BLaER1 treated with 17β-estradiol and CSF1 and Interleukin-3, amounts not matched to agents 10 nM and 100 nM (cell line): ENCODE data around the gene CABP4.

Source experiments
- H3K27ac ChIP-seq, 11 experiments: shearing (Covaris generic); formaldehyde crosslinking; 2 replicates each; pipeline ENCODE4 v1.8.1; 2022
- H3K27me3 ChIP-seq, 11 experiments: shearing (Covaris generic); formaldehyde crosslinking; 2 replicates each; pipeline ENCODE4 v1.8.1; 2022
- H3K36me3 ChIP-seq, 11 experiments: shearing (Covaris generic); formaldehyde crosslinking; 2 replicates each; pipeline ENCODE4 v1.8.1; 2022
- H3K4me1 ChIP-seq, 10 experiments: shearing (Covaris generic); formaldehyde crosslinking; 2 replicates each; pipeline ENCODE4 v1.8.1; 2022
- H3K4me2 ChIP-seq, 11 experiments: shearing (Covaris generic); formaldehyde crosslinking; 2 replicates each; pipeline ENCODE4 v1.8.1; 2022
- H3K4me3 ChIP-seq, 10 experiments: shearing (Covaris generic); formaldehyde crosslinking; 2 replicates each; pipeline ENCODE4 v1.8.1; 2022
- H3K9ac ChIP-seq, 11 experiments: shearing (Covaris generic); formaldehyde crosslinking; 2 replicates each; pipeline ENCODE4 v1.8.1; 2022
- H3K9me3 ChIP-seq, 11 experiments: shearing (Covaris generic); formaldehyde crosslinking; replicated peaks in 1 of 11; 2 replicates each; pipeline ENCODE4 v1.8.1; 2022
- H4K20me1 ChIP-seq, 11 experiments: shearing (Covaris generic); formaldehyde crosslinking; 2 replicates each; pipeline ENCODE4 v1.8.1; 2022
- Cebpa-rat ChIP-seq, 11 experiments: shearing (Covaris generic); IDR thresholded peaks; 2 replicates each; pipeline ENCODE4 v1.8.1; 2022

CABP4 gene

DNA sequence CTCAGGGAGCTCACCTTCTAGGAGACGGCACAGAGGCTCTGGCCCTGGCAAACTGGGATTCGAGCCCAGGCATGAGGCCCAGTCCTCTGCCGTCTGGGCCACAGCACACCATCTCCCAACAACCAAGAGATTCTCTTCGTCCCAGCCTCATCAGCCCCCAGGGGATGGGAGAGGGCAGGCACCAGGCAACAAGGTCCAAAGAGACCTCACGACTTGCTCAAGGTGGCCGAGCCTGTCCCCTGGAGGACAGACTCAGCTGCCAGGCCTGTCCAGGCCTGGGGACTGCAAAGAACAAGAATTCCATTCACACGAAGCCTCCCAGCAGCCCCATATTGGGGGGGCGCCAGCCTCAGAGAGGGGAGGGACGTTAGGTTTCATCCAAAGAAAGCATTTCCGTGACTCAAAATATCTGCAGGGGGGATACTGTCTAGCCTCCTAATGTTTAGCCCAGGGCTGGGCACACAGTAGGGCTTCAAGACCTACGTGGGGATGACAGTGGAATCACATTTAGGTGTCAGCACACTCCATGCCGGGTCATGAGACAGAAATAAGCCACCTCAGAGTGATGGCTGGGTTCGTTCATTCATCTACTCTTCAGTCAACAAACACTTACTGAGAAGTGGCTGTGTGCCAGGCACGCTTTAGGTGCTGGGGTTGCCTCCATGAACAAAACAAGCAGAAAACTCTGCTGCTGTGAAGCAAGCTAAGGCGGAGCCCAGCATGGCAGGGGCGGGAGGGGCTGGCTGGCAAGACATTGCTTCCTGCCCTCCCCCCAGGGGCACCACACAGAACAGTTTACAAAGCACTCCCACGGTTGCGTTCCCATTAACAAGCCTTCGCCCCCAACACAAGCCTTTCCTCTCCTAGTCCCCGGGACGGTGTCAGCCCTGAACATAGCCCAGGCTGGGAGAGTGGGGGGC, 38.5 kb upstream of the CABP4 start:
- peak overlapping the region in 7 of 11 experiments; percentile 15 to 92 (median 28); a peak in 10 of 22 replicates for H3K9ac ChIP-seq
- H3K4me3 ChIP-seq: peak overlapping the region in 3 of 10 experiments; percentile 3 to 26 (median 17); a peak in 1 of 20 replicates
- H3K9me3 ChIP-seq: no peaks in the 10 kb centered on the region
- TF ChIP-seq Cebpa-rat (IDR thresholded peaks at IDR 0.05): peak in 2 of 11 experiments; percentile 37 to 80; a peak in 3 of 22 replicates
- no peaks in the 10 kb centered on the region for H3K36me3 ChIP-seq
- peaks cover 0 to 44% (median 0%) of the 10 kb centered on the region in 11 experiments; a peak in 10 of 22 replicates for H4K20me1 ChIP-seq
- peak overlapping the region in 6 of 11 experiments; percentile 25 to 59 (median 44); a peak in 7 of 22 replicates for H3K27ac ChIP-seq
- peak overlapping the region; percentile 77 to 100 (median 99) for H3K4me2 ChIP-seq
- peaks cover 16 to 46% (median 31%) of the 10 kb centered on the region in 11 experiments for H3K27me3 ChIP-seq
- peaks cover 69 to 97% (median 88%) of the 10 kb centered on the region in 10 experiments for H3K4me1 ChIP-seq

DNA sequence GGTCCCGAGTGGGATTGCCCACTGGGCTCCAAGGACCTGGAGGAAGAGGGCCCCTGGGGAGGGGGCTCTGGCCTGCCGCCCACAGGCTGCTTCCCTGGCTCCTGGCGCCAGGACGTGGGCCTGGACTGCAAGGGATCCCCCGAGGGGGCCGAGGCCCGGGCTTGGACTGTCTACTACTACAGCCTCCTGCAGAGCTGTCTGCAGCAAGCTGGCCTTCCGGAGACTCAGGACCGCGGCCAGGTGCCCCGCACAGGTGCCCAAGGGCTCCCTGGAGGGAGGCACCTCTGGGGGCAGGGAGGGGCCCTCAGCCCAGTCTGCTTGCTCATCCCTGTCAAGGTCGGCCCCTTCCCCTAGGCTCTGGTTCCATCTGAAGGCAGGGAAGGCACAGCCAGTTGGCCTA, 37.7 kb upstream of the CABP4 start:
- Histone ChIP-seq H4K20me1 (peaks cover 0 to 41% (median 0%) of the 10 kb centered on the region in 11 experiments; a peak in 10 of 22 replicates), H3K4me3 (peak overlapping the region in 3 of 10 experiments; percentile 3 to 26 (median 17); a peak in 1 of 20 replicates), H3K4me2 (peak overlapping the region; percentile 77 to 100 (median 99)), H3K27ac (peak overlapping the region in 6 of 11 experiments; percentile 25 to 59 (median 44); a peak in 7 of 22 replicates), H3K36me3 (no peaks in the 10 kb centered on the region), H3K4me1 (peaks cover 67 to 89% (median 81%) of the 10 kb centered on the region in 10 experiments), H3K9me3 (no peaks in the 10 kb centered on the region), H3K9ac (peak overlapping the region in 5 of 11 experiments; percentile 17 to 92 (median 66); a peak in 6 of 22 replicates), H3K27me3 (peaks cover 16 to 43% (median 31%) of the 10 kb centered on the region in 11 experiments)
- no peak for TF ChIP-seq Cebpa-rat (IDR thresholded peaks at IDR 0.05)

DNA sequence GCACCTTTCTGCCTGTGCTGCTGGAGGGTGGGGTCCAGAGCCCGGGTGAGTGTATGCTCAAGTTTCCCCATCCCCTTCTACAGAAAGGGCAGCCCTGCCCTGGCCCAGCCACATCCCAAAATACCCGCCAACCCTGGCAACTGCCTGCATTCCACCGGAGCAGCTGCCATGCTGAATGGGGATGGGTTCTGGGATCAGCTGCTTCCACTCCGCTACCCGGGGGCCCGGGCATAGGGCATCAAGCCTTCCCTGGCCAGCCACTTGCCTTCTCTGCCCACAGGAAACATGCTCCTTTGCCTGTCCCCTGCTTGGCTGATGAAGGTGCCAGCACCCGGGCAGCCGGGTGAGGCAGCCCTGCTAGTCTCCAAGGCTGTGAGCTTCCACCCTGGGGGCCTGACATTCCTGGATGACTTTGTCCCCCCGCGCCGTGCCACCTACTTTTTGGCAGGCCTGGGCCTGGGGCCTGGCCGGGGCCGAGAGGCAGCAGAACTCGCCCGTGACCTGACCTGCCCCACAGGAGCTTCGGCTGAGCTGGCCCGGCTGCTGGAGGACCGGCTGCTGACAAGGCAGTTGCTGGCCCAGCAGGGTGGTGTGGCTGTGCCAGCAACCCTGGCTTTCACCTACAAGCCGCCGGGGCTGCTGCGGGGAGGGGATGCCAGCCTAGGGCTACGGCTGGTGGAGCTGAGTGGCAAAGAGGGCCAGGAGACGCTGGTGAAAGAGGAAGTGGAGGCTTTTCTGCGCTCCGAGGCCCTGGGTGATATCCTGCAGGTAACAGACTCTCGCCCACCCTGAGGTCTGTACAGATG, 36.5 kb upstream of the CABP4 start:
- no peaks in the 10 kb centered on the region for H3K36me3 ChIP-seq
- peaks cover 16 to 43% (median 26%) of the 10 kb centered on the region in 11 experiments for H3K27me3 ChIP-seq
- no peaks in the 10 kb centered on the region for H3K9me3 ChIP-seq
- H4K20me1 ChIP-seq: peaks cover 0 to 35% (median 0%) of the 10 kb centered on the region in 11 experiments; a peak in 10 of 22 replicates
- peak overlapping the region in 5 of 10 experiments; percentile 8 to 34 (median 21); a peak in 9 of 20 replicates for H3K4me3 ChIP-seq
- H3K4me2 ChIP-seq: peak overlapping the region; percentile 96 to 100 (median 99)
- H3K4me1 ChIP-seq: peaks cover 57 to 77% (median 70%) of the 10 kb centered on the region in 10 experiments
- peak overlapping the region in 9 of 11 experiments; percentile 2 to 92 (median 58); a peak in 16 of 22 replicates for H3K9ac ChIP-seq
- peak overlapping the region in 7 of 11 experiments; percentile 13 to 51 (median 32); a peak in 8 of 22 replicates for H3K27ac ChIP-seq
- TF ChIP-seq Cebpa-rat (IDR thresholded peaks at IDR 0.05): no peak

DNA sequence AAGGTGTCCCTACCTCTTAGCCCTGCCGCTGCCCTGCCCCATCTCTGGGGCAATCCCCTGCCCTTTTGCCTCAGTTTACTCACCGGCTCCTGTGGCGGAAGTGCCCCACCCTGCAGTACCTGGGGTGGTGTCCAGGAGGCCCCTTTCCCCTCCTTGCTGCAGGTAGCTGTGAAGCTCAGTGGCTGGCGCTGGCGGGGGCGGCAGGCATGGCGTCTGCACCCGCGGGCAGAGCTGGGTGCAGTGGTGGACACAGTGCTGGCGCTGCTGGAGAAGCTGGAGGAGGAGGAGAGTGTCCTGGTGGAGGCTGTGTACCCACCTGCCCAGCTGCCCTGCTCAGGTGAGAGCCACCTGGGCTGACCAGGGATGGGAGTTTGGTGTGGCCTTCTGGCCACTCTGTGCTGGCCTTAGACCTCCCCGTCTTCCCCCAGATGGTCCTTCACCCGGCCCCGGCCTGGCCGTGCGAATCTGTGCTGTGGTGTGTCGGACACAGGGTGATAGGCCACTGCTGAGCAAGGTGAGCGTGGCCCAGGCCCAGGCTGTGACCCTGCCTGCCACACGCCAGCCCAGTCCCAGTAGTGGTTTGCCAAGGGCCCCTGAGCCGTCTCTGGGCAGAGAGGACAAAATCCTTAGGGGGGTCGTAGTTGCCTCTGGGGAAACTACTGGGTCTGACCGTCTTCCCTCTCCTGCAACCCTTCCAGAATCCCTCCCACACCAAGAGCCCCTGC, 35.7 kb upstream of the CABP4 start:
- Histone ChIP-seq H3K9me3 (no peaks in the 10 kb centered on the region), H3K27ac (peak overlapping the region in 2 of 11 experiments; percentile 87 to 89; a peak in 1 of 22 replicates), H4K20me1 (peaks cover 0 to 35% (median 0%) of the 10 kb centered on the region in 11 experiments; a peak in 10 of 22 replicates), H3K4me1 (peaks cover 63 to 77% (median 70%) of the 10 kb centered on the region in 10 experiments), H3K9ac (peak overlapping the region in 9 of 11 experiments; percentile 77 to 92 (median 86); a peak in 13 of 22 replicates), H3K4me2 (peak overlapping the region; percentile 96 to 100 (median 99)), H3K27me3 (peaks cover 9 to 36% (median 18%) of the 10 kb centered on the region in 11 experiments), H3K4me3 (peak overlapping the region in 4 of 10 experiments; percentile 13 to 66 (median 44); a peak in 7 of 20 replicates), H3K36me3 (no peaks in the 10 kb centered on the region)
- no peak for TF ChIP-seq Cebpa-rat (IDR thresholded peaks at IDR 0.05)

DNA sequence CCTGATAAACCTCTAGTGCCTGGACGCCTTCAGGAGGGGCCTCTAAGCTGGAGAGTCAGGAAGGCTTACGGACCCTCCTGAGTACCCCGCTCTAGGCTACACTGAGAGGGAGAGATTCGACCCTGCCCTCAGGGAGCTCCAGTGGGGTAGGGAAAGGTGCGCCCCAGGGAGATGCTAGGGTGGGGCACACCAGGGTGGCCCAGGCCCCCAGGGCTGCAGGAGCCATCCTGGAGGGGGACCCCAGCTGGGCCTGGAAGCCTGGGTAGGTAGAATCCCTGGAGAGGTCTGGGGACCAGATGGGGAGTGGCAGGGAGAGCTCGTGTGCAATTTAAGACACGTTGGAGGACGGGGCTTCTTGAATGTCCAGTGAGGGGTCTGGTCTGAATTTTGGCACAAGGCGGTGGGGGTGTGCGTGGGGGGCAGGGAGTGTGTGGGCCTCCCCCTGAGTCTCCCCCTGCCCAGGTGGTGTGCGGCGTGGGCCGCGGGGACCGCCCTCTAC, 35.0 kb upstream of the CABP4 start:
- H3K4me1 ChIP-seq: peaks cover 62 to 79% (median 65%) of the 10 kb centered on the region in 10 experiments
- no peaks in the 10 kb centered on the region for H3K9me3 ChIP-seq
- peaks cover 2 to 29% (median 11%) of the 10 kb centered on the region in 11 experiments for H3K27me3 ChIP-seq
- H4K20me1 ChIP-seq: peaks cover 0 to 35% (median 0%) of the 10 kb centered on the region in 11 experiments; a peak in 9 of 22 replicates
- H3K27ac ChIP-seq: peak overlapping the region; percentile 49 to 92 (median 86); a peak in 21 of 22 replicates
- TF ChIP-seq Cebpa-rat (IDR thresholded peaks at IDR 0.05): no peak
- peak overlapping the region; percentile 96 to 100 (median 99) for H3K4me2 ChIP-seq
- no peaks in the 10 kb centered on the region for H3K36me3 ChIP-seq
- H3K9ac ChIP-seq: peak overlapping the region; percentile 76 to 92 (median 86)
- peak overlapping the region; percentile 55 to 75 (median 66) for H3K4me3 ChIP-seq

DNA sequence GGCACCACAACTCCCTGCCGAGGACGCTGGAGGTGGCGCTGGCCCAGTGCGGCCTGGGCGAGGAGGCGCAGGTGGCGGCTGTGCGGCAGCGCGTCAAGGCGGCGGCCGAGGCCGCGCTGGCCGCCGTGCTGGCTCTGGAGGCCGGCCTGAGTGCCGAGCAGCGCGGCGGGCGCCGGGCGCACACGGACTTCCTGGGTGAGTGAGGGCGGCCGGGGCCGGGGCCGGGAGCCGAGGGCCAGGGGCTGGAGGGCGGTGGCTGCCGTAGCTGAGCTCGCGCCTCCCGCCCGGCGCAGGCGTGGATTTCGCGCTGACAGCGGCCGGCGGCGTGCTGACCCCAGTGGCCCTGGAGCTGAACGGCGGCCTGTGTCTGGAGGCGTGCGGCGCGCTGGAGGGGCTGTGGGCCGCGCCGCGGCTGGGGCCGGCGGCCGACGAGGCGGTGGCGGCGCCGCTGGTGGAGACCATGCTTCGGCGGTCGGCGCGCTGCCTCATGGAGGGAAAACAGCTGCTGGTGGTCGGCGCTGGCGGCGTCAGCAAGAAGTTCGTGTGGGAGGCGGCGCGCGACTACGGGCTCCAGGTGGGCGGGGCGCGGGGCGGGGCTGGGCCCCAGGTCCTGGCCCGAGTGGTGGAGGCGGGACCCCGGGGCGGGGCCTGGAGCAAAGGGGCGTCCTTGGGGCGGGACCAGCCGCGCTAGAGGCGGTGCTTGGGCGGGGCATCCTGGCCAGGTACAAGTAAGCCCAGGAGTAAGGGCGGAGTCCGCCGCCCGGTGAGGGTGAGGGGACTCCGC, 34.3 kb upstream of the CABP4 start:
- peaks cover 55 to 73% (median 63%) of the 10 kb centered on the region in 10 experiments for H3K4me1 ChIP-seq
- no peak for TF ChIP-seq Cebpa-rat (IDR thresholded peaks at IDR 0.05)
- peak overlapping the region; percentile 76 to 92 (median 86) for H3K9ac ChIP-seq
- H4K20me1 ChIP-seq: peaks cover 0 to 35% (median 0%) of the 10 kb centered on the region in 11 experiments; a peak in 9 of 22 replicates
- H3K27me3 ChIP-seq: peaks cover 0 to 27% (median 4%) of the 10 kb centered on the region in 11 experiments; a peak in 8 of 22 replicates
- peak overlapping the region; percentile 49 to 92 (median 86); a peak in 21 of 22 replicates for H3K27ac ChIP-seq
- no peaks in the 10 kb centered on the region for H3K36me3 ChIP-seq
- no peaks in the 10 kb centered on the region for H3K9me3 ChIP-seq
- peak overlapping the region; percentile 55 to 75 (median 66) for H3K4me3 ChIP-seq
- H3K4me2 ChIP-seq: peak overlapping the region; percentile 96 to 100 (median 99)
